ENCODE results near the gene PIAS4. TPM values are rescaled to one million over a fixed set of nuclear protein-coding genes. Genes with fewer than 3 reads are reported as not detected.

PIAS4 gene
- 3.9 and 18.8 TPM in 2 replicates for total RNA-seq (ENCODE audit: low replicate concordance)

GRCh38 chr19:4007021-4007835 lies at the start of gene PIAS4:
PIAS4 (plus strand) TSS chr19:4007736; CDS start chr19:4007761, 25 bp downstream.

GRCh38 chr19:3970808-3971598 lies 36.5 kb upstream of the PIAS4 start, which contains the start of gene DAPK3:
DAPK3 (minus strand) TSS chr19:3971099; CDS start chr19:3969735, 1,364 bp downstream.

GRCh38 chr19:3984908-3985642 lies 22.5 kb upstream of the PIAS4 start, which contains the start of gene EEF2:
EEF2 (minus strand) TSS chr19:3985463; CDS start chr19:3985380, 83 bp downstream.

DNA sequence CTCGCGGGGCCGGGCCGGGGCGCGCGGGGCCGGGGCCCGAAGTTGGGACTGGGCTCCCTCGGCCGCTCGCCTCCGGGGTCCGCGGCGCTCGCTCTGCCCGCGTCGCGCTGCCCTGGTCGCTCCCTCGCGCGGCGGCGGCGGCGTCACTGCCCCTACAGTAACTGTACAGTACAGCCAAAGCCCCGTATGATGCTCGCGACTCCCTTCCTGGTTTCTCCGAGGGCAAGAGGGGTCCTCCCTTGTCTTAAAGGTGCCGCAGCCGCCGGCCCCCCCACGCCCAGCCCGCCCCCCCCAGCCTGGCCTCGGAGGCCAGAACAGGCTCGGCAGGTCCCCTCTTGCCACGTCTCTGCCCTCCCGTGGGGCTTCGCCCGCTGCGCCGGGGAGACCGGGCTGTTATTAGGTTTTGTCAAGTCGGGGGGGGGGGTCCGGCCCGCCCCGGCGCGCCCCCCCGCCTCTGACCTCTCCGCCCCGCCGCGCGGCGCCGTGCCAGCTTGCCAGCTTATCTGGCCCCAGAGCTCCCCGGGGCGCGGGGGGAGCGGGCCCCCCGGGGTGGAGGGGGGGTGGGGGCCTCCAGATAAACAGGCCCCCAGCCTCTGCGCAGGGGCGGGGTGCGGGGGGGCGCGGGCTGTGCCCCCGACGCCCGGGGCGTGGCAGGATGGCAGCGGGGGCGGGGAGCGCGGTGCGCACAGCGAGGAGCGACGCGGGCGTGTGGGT lies 59.3 kb downstream of the PIAS4 start, which contains the start of gene ZBTB7A:
TSS of gene ZBTB7A (minus strand) at position 218 of the 714 bp plus-strand sequence. CDS start 11,667 bp downstream, outside the sequence.

Other genes starting within 250 kb of the PIAS4 start
- gene APBA3, start 246.0 kb upstream of the PIAS4 start, total RNA-seq (ENCODE audit: low replicate concordance) = 9.4 and 14.6 TPM in 2 replicates
- 11.2 and 41.4 TPM in 2 replicates for gene MRPL54, start 245.1 kb upstream of the PIAS4 start, total RNA-seq (ENCODE audit: low replicate concordance)
- gene RAX2, start 235.5 kb upstream of the PIAS4 start, total RNA-seq (ENCODE audit: low replicate concordance) = not detected in 2 replicates
- gene MATK, start 221.4 kb upstream of the PIAS4 start, total RNA-seq (ENCODE audit: low replicate concordance) = 0.70 TPM in 1 of 2 replicates, not detected in the other
- gene ZFR2, start 138.7 kb upstream of the PIAS4 start, total RNA-seq (ENCODE audit: low replicate concordance) = not detected in 2 replicates
- not detected in 2 replicates for gene ATCAY, start 127.1 kb upstream of the PIAS4 start, total RNA-seq (ENCODE audit: low replicate concordance)
- gene NMRK2, start 74.7 kb upstream of the PIAS4 start, total RNA-seq (ENCODE audit: low replicate concordance) = not detected in 2 replicates
- 94.4 and 155 TPM in 2 replicates for gene DAPK3, start 36.6 kb upstream of the PIAS4 start, total RNA-seq (ENCODE audit: low replicate concordance)
- gene EEF2, start 22.3 kb upstream of the PIAS4 start, total RNA-seq (ENCODE audit: low replicate concordance) = 3,373 and 6,268 TPM in 2 replicates
- gene ZBTB7A, start 59.2 kb downstream of the PIAS4 start, total RNA-seq (ENCODE audit: low replicate concordance) = 9.3 and 11.7 TPM in 2 replicates
- gene MAP2K2, start 116.4 kb downstream of the PIAS4 start, total RNA-seq (ENCODE audit: low replicate concordance) = 117 and 253 TPM in 2 replicates
- gene CREB3L3, start 145.9 kb downstream of the PIAS4 start, total RNA-seq (ENCODE audit: low replicate concordance) = not detected in 2 replicates
- 11.5 and 16.8 TPM in 2 replicates for gene SIRT6, start 174.8 kb downstream of the PIAS4 start, total RNA-seq (ENCODE audit: low replicate concordance)
- 0.53 and 2.3 TPM in 2 replicates for gene ANKRD24, start 175.0 kb downstream of the PIAS4 start, total RNA-seq (ENCODE audit: low replicate concordance)
- gene EBI3, start 221.8 kb downstream of the PIAS4 start, total RNA-seq (ENCODE audit: low replicate concordance) = 0.08 TPM in 1 of 2 replicates, not detected in the other
- gene YJU2, start 239.3 kb downstream of the PIAS4 start, total RNA-seq (ENCODE audit: low replicate concordance) = 11.0 and 13.4 TPM in 2 replicates

All from smooth muscle cell of the coronary artery (primary cell).